Mononuclear cell (primary cell): ENCODE measurements around the gene ANKRD22. TPM values are rescaled to one million over a fixed set of nuclear protein-coding genes. Genes with fewer than 3 reads are reported as not detected.
A peak's percentile ranks its signal among the peaks of the same experiment; 100 is the strongest.
"Not testable (repeated sequence)": the region's sequence is repeated elsewhere in the genome, so short reads cannot be mapped to it uniquely, and the experiment has no call there.

Source experiments
- H3K27me3 ChIP-seq: 2 replicates; pipeline ENCODE4 v1.6.0; 2011; ENCODE audit warnings: low read length, control low read depth; ENCODE audit not compliant: insufficient read depth
- H3K4me1 ChIP-seq: 2 replicates; pipeline ENCODE4 v1.5.1; 2011; ENCODE audit warnings: mild to moderate bottlenecking, low read length, control low read depth; ENCODE audit not compliant: insufficient read depth
- H3K4me3 ChIP-seq: 2 replicates; pipeline ENCODE4 v1.5.1; 2011; ENCODE audit warnings: mild to moderate bottlenecking, low read length, moderate library complexity
- H3K9me3 ChIP-seq: 2 replicates; pipeline ENCODE4 v1.5.1; 2011; ENCODE audit warnings: low read depth, mild to moderate bottlenecking, control low read depth, low read length
- total RNA-seq: library from RNA; depleted of rRNA; stranded (reverse); fragments of >200 nt; gene quantifications from one replicate; pipeline ENCODE4 v1.2.3, GENCODE V29; 2012

Gene ANKRD22
- total RNA-seq, 1 donor, result 0.31 TPM

DNA sequence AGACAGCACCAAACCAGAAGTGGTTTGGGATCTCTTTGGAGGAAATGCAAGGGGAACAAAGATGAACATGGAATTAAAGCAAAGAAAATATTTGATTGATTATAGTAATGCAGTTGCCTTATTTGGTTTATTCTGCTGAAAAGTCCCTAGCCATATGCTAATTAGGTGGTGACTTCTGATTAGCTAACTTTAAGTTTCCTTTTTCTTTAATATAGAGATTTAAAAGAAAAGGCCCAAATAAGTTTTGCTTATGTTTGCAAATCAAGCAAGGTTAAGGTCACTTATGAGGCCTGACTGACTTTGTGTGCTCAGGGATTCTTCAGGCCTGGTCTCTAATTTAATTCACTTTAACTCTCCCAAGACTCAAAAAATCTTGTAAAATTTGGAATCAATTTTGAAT, 6.2 kb upstream of the ANKRD22 start:
- Histone ChIP-seq H3K4me1 (peaks cover 42% of the 10 kb centered on the region), H3K4me3 (no peak overlapping the region), H3K9me3 (no peaks in the 10 kb centered on the region), H3K27me3 (no peaks in the 10 kb centered on the region)

DNA sequence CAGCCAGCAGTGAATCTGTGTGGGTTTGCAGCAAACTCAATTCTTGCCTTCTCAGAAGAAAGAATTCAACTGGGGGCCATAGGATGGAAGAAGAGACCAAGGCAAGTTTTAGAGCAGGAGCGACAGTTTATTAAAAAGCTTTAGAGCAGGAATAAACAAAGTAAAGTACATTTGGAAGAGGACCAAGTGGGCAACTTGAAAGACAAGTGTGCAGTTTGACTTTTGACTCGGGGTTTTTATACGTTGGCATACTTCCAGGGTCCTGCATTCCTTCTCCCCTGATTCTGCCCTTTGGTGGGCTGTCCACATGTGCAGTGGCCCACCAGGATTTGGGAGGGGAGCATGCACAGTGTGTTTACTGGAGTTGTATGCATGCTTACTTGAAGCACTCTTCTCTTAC, 3.0 kb upstream of the ANKRD22 start:
- Histone ChIP-seq H3K4me1 (peaks cover 59% of the 10 kb centered on the region), H3K9me3 (no peaks in the 10 kb centered on the region), H3K27me3 (no peaks in the 10 kb centered on the region), H3K4me3 (no peak overlapping the region)

DNA sequence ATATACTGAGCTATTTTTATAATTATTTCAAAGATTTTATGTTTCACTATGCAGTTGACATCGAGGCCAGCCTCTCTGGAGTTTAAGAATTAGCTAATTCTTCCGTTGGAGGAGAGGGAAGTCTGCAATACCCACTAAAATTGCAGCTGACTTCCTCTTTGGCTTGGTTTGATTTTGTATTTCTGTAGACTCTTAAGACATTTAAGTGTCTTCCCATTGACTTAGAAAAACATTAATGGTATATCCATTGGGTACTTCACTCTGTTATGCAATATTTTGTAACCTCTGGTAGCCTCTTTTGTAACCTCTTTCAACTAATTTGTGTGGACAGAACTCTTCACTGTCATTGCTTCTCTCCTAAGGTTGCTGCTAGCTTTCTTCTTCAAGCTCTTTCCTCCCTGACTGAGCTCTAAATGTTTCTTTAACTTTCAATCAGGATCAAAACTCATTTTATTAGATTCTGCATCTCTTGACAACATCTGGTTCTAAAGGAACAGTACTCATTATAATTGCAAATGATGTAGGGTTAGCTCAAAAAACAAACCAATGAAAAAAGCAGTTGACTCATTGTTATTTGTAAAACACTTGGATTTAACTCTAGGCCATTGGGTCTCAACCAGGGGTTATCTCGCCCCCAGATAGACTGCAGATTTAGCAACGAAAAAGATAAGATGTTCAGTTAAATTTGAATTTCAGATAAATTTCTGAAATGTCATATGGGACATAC, 1.7 kb upstream of the ANKRD22 start:
- Histone ChIP-seq H3K27me3 (no peaks in the 10 kb centered on the region), H3K4me1 (peaks cover 65% of the 10 kb centered on the region), H3K4me3 (no peak overlapping the region), H3K9me3 (no peaks in the 10 kb centered on the region)

DNA sequence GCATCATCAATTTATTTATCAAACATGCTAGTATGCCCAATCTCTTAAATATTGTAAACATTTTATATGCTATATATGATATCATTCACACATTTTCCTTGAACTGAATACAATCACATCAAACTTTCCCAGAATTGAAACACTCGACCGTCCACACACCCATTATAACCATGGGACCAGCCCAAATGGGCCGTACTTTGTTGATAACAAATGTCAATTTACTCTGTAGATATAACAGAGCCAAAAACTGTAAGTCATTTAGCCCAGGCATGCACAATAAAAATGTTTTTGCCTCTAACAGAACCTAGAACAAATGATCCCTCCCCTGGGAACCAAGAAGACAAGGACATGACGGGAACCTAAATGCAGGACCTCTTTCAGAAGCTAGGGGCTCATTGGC, 683 bp upstream of the ANKRD22 start:
- Histone ChIP-seq H3K4me1 (peaks cover 65% of the 10 kb centered on the region), H3K9me3 (no peaks in the 10 kb centered on the region), H3K27me3 (no peaks in the 10 kb centered on the region), H3K4me3 (no peak overlapping the region)

DNA sequence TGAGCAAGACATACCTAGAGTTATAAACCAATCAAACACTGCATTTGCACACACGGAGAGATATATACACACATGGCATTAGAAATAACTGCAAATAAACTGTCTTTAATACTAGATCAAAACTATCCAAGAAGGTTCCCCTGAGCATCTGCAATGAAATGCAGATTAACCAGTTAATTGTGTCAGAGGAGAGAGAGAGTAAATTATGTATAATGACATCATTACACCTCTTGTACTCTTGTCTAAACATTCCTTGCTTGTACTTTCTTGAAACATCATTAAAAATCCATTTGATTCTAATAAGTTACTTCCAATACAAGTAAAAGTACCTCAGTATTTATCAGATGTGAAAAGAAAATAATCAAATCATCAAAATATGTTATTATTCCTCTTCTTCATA, 932 bp downstream of the ANKRD22 start:
- H3K4me3 ChIP-seq, result peak overlapping the region; percentile 9
- no peaks in the 10 kb centered on the region for H3K27me3 ChIP-seq
- peaks cover 64% of the 10 kb centered on the region for H3K4me1 ChIP-seq
- no peaks in the 10 kb centered on the region for H3K9me3 ChIP-seq

DNA sequence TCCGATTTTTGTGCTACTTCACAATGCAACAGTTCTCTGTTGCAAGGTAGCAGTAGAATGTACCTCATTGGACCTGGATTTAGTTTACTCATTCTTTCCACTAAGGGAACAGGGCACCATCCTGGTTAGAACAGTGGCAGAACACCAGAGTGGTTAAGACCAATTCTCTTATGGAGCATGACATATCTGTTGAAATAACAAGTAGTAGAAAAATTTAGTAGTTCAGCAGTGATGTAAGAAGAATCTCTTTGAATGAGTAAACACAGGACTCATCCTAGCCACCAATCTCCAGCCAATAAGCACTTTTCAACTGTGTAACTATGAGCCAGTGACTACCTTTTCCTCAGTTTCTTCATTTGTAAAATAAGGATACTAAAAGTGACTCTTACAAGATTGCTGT, 2.4 kb downstream of the ANKRD22 start:
- no peaks in the 10 kb centered on the region for H3K9me3 ChIP-seq
- peaks cover 51% of the 10 kb centered on the region for H3K4me1 ChIP-seq
- no peak overlapping the region for H3K4me3 ChIP-seq
- no peaks in the 10 kb centered on the region for H3K27me3 ChIP-seq

DNA sequence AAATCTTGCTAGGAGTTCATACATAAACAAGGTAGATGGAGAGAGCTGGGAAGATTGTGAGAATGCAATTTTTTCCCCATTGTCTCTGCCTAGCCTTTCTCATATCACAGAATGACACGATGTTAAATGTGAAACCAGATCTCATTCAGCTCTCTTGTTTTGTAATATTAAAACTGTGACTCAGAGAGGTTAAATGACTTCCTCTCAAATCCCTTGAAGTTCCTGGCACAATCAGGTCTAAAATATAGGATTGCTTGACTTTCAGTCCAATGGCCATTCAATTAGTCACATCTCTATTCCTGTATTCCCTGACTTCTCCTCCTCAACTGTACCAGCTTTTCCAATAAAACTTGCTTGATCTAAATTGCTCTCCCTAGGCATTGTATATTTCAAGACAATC, 3.1 kb downstream of the ANKRD22 start:
- H3K9me3 ChIP-seq, result no peaks in the 10 kb centered on the region
- no peak overlapping the region for H3K4me3 ChIP-seq
- peaks cover 44% of the 10 kb centered on the region for H3K4me1 ChIP-seq
- no peaks in the 10 kb centered on the region for H3K27me3 ChIP-seq

DNA sequence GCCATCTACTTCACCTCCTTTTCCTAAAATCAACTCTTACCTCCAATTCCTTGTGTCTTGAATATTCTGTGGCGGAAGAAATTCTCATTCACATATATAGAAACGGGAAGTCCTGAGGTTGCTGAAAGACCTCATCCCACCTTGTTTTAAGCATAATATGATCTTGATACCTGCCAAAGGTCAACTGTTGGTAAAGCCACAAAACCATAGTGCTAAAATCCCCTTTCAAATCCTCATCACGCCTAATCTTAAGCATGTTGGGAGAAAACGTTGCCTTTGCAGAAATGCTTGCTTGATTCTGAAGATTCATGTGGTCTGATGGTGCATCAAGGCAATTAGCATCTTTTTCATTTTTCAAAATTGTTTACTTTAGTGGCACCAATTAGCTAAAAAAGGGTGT, 8.5 kb downstream of the ANKRD22 start:
- Histone ChIP-seq H3K9me3 (no peaks in the 10 kb centered on the region), H3K4me1 (peaks cover 11% of the 10 kb centered on the region), H3K4me3 (no peak overlapping the region), H3K27me3 (no peaks in the 10 kb centered on the region)

DNA sequence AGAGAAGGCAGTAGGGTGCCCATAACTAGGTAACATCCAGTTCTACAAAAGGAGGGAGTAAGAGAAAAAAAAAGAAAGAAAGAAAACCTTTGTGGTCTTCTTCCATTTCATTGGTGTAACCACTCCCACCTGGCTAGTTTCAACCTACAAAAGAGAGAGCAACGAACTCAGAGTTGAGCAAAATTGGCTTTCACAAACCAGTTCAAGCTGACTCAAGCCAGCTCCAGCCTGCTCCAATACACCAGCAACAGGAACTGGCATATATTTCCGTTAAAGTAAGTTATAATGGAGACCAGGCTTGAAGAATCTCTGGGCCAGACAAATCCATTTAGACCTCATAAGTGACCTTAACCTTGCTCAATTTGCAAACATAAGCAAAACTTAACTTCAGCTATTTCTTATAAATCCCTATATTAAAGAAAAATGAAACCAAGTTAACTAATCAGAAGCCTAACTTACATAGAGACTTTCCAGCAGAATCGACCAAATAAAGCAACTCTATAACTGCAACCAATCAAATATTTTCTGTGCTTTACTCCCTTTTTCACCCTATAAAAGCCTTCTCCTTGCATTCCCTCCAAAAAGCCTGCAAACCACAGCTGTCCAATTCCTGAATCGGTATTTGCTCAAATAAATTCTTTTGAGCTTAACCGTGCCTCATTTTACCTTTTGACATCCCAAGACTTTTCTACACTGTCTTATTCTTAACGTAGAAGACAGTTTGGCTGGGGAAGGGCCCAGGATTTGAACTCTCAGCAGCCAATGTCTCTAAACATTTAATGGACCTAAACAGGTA, 10.1 kb downstream of the ANKRD22 start:
- Histone ChIP-seq H3K27me3 (no peaks in the 10 kb centered on the region), H3K4me1 (peaks cover 7% of the 10 kb centered on the region), H3K9me3 (no peaks in the 10 kb centered on the region), H3K4me3 (no peak overlapping the region)

DNA sequence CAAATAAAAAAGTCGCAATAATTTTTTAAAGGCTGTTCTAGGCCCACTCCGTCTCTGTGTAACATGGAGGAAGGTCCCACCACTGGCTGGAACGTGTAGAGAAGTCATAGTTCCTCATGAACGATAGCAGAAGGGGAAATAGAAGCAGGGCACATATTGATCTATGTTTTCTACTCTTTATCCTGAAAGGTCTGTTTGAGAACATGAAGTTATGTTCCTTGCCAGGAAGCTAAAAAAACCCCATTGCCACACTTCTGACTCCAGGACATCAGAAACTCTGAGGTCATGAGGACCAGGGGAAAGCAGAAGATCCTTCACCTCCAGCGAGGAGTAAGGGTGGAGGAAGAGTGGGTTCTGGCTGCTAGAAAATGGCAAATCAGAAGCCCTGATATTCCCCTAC, 10.8 kb downstream of the ANKRD22 start:
- Histone ChIP-seq H3K9me3 (no peaks in the 10 kb centered on the region), H3K27me3 (no peaks in the 10 kb centered on the region), H3K4me3 (no peak overlapping the region), H3K4me1 (peaks cover 9% of the 10 kb centered on the region)

DNA sequence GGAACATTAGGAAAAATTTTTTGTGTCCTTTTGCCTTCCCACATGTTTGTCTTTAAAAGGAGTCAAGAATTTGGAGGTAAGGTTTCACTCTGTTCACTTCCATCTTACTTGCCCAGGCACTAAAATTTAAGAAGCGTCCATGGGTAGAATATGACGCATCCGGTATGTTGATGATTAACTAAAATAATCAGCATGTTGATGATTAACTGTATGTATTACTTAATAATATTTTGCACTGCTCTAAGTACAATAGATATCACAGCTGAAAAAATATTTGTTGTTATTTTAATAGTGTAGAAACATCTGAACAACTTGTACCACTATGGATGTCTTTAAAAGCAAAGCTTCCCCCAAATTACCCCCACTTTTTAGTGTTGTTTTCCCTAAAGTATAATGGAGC, 11.5 kb downstream of the ANKRD22 start:
- Histone ChIP-seq H3K9me3 (no peaks in the 10 kb centered on the region), H3K4me1 (peaks cover 16% of the 10 kb centered on the region), H3K4me3 (no peak overlapping the region), H3K27me3 (no peaks in the 10 kb centered on the region)

DNA sequence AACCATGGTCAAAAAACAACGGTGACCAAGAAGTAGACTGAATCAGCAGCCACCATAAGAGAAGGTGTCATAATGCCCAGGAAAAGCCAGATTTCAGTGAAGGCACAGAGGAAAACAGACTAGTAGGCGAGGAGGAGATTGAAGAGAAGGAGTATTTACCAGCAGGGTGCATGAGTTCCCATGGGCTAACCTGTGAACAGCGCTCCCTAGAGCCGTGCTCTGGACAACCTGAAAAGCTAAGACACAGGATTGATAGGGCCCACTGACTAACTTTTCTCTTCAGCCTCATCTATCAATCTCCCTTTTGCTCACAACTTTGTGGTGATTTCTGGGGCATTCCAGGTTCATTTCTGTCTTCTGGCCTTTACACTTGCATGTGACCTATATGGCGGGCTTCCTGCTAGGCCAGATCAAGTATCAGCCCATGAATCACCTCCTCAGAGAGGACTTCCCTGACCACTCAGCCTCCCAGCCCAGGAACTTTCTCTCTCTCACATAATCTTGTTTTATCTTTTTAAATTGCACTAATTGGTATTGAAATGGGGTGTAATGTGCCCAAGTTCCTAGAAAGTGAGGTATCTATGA, 12.8 kb downstream of the ANKRD22 start:
- Histone ChIP-seq H3K4me1 (peaks cover 27% of the 10 kb centered on the region), H3K9me3 (no peaks in the 10 kb centered on the region), H3K27me3 (no peaks in the 10 kb centered on the region)

DNA sequence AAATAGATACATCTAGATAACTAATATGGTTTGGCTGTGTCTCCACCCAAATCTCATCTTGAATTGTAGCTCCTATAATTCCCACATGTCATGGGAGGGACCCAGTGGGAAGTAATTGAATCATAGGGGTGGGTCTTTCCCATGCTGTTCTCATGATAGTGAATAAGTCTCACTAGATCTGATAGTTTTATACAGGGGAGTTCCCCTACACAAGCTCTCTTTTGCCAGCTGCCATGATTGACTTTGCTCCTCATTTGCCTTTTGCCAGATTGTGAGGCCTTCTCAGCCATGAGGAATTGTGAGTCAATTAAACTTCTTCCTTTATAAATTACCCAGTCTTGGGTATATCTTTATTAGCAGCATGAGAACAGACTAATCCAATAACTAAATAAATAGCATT, 14.0 kb downstream of the ANKRD22 start:
- H3K4me3 ChIP-seq, H3K27me3 ChIP-seq, H3K9me3 ChIP-seq: not testable (repeated sequence)
- peaks cover 39% of the 10 kb centered on the region for H3K4me1 ChIP-seq

More for the DNA sequence above, 12.8 kb downstream of the ANKRD22 start:
- no peak overlapping the region for H3K4me3 ChIP-seq

DNA sequence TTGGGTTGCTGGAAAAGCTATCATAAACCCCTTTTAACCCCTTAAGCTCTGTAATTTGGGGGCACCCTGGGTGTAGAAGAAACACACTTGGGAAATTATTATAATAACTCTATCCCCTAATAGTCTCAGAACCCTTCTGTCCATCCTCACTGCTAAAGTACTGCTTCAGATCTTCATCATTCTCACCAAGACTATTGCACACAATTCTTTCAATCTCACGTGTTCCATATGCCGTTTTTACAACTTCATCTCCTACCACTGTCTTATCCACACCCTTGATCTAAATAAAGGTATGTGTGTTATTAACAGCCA, 15.8 kb downstream of the ANKRD22 start:
- peaks cover 38% of the 10 kb centered on the region for H3K4me1 ChIP-seq
- H3K4me3 ChIP-seq, result no peak overlapping the region
- H3K9me3 ChIP-seq, result no peaks in the 10 kb centered on the region

DNA sequence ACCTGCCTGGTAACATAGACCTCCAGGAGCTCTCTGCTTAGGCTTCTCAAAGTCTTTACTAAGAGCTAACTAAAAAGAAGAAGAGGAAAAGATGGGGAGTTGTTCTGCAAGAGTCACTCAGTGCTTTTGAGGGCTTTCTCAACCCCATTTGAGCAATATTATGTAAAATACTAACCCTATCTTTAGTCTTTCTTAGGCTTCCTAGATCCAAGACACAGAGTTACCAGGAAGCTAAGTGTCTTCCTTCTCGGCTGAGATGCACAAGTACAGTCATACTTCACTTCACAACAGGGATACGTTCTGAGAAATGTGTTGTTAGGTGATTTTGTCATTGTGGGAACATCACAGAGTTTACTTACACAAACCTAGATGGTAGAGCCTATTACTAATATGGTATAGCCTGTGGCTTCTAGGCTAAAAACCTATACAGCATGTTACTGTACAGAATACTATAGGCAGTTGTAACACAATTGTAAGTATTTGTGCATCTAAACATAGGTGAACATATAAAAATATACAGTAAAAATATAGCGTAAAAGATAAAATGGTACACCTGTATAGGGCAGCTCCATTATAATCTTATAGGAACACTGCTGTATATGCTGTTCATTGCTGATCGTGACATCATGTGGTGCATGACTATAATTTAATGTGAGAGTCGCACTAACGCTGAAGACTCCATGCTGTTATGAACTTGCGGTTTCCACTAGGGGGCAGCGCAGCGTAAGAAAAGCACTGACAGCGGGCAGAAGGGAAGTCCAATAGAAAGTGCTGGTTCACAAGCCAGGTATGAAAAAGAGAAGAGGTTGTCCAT, 16.3 kb downstream of the ANKRD22 start:
- no peaks in the 10 kb centered on the region for H3K27me3 ChIP-seq
- H3K4me3 ChIP-seq, result no peak overlapping the region

More for the DNA sequence above, 15.8 kb downstream of the ANKRD22 start:
- H3K27me3 ChIP-seq, result no peaks in the 10 kb centered on the region

More for the DNA sequence above, 16.3 kb downstream of the ANKRD22 start:
- peaks cover 37% of the 10 kb centered on the region for H3K4me1 ChIP-seq
- no peaks in the 10 kb centered on the region for H3K9me3 ChIP-seq
